ENCODE results near the gene RBM19.

Gene RBM19

GRCh38 chr12:113876160-113876559 lies 90.0 kb downstream of the RBM19 start:
- TF ChIP-seq ZFX (IDR thresholded peaks at IDR 0.05) = no peak
- TF ChIP-seq, protein P1, sequence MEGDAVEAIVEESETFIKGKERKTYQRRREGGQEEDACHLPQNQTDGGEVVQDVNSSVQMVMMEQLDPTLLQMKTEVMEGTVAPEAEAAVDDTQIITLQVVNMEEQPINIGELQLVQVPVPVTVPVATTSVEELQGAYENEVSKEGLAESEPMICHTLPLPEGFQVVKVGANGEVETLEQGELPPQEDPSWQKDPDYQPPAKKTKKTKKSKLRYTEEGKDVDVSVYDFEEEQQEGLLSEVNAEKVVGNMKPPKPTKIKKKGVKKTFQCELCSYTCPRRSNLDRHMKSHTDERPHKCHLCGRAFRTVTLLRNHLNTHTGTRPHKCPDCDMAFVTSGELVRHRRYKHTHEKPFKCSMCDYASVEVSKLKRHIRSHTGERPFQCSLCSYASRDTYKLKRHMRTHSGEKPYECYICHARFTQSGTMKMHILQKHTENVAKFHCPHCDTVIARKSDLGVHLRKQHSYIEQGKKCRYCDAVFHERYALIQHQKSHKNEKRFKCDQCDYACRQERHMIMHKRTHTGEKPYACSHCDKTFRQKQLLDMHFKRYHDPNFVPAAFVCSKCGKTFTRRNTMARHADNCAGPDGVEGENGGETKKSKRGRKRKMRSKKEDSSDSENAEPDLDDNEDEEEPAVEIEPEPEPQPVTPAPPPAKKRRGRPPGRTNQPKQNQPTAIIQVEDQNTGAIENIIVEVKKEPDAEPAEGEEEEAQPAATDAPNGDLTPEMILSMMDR (conservative IDR thresholded peaks at IDR 0.05) = no peak
- H3K27ac ChIP-seq = no peak overlapping the region

- TF ChIP-seq, protein P1 (conservative IDR thresholded peaks at IDR 0.05) = no peak
- TF ChIP-seq ZFX (IDR thresholded peaks at IDR 0.05) = no peak
- H3K27ac ChIP-seq = no peak overlapping the region
Observed at GRCh38 chr12:113875691-113876090, 90.4 kb downstream of the RBM19 start.

DNA sequence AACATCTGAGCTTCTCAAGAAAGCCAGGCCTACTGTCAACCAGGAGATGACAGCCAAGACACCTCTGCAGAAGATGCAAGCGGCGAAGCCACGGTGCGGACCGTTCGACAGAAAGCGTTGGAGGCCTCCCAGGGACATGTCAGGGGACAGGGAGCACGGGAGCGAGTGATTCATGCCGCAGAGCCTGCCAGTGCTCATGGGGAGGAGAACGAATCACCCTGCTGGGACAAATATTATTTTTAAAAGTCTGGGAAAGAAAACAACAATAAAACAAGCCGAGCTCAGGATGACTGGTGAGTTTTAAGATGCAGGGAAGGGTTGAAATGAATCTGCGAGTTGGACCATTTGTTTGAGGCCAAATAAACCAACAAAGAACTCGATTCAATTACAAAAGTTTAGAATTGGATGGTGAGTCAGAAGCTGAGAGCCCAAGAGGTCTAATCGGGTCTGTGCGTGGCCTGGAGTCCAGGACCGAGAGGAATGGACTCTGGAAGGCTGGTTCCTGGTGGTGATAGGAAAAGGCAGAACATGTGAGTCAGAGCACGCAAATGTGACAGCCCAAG lies 91.0 kb downstream of the RBM19 start:
- H3K27ac ChIP-seq = no peak overlapping the region
- no peak for TF ChIP-seq ZFX (IDR thresholded peaks at IDR 0.05)
- TF ChIP-seq, protein P1 (conservative IDR thresholded peaks at IDR 0.05) = no peak

- TF ChIP-seq, protein P1 (conservative IDR thresholded peaks at IDR 0.05) = no peak
- TF ChIP-seq ZFX (IDR thresholded peaks at IDR 0.05) = no peak
- no peak overlapping the region for H3K27ac ChIP-seq
Observed at GRCh38 chr12:113874326-113874725, 91.8 kb downstream of the RBM19 start.

- no peak overlapping the region for H3K27ac ChIP-seq
- TF ChIP-seq, protein P1 (conservative IDR thresholded peaks at IDR 0.05) = no peak
- TF ChIP-seq ZFX (IDR thresholded peaks at IDR 0.05) = no peak
Observed at GRCh38 chr12:113873740-113874139, 92.4 kb downstream of the RBM19 start.

GRCh38 chr12:113870890-113871289 lies 95.2 kb downstream of the RBM19 start:
- TF ChIP-seq, protein P1 (conservative IDR thresholded peaks at IDR 0.05) = no peak
- TF ChIP-seq ZFX (IDR thresholded peaks at IDR 0.05) = no peak
- no peak overlapping the region for H3K27ac ChIP-seq

DNA sequence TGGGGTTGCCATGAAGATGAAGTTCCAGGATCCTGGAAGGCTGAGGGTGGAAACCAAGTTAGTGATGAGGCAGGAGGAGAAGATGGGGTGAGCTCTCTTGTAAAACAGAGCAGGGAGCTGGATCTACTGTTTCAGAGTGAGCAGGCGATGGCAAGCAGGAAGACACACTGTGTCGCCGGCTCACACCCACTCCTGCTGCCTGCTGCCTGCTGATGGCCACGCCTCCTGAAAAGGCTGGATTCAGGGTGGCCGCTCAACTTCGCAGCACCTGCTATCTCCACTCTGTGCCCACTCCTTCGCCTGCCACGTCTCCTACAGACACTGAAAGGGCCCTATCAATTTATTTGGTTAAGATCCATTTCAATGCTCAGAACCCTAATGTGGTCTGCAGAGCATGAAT lies 96.1 kb downstream of the RBM19 start:
- no peak overlapping the region for H3K27ac ChIP-seq
- TF ChIP-seq, protein P1 (conservative IDR thresholded peaks at IDR 0.05) = no peak
- TF ChIP-seq ZFX (IDR thresholded peaks at IDR 0.05) = no peak
